Karpas-422 (cell line): Measurements from ENCODE around the gene MSRB1. TPM values are rescaled to one million over a fixed set of nuclear protein-coding genes. Genes with fewer than 3 reads are reported as not detected.

Source experiments
- DNase-seq: peaks from one replicate; pipeline ENCODE4 v3.0.0-alpha.2; 2015
- H2AFZ ChIP-seq: fragments of 200-600 bp; sonication (generic); 2 replicates; pipeline ENCODE4 v1.6.1; 2014; ENCODE audit warnings: antibody characterized with exemption, low read length, mixed read lengths
- H3K27ac ChIP-seq: fragments of 200-600 bp; sonication (generic); 2 replicates; pipeline ENCODE4 v1.5.1; 2014; ENCODE audit warnings: mild to moderate bottlenecking, low read length, moderate library complexity
- H3K27me3 ChIP-seq: fragments of 200-600 bp; sonication (generic); 2 replicates; pipeline ENCODE4 v1.6.1; 2014; ENCODE audit warnings: low read length, mixed read lengths
- H3K36me3 ChIP-seq: fragments of 200-600 bp; sonication (generic); 2 replicates; pipeline ENCODE4 v1.6.1; 2014; ENCODE audit warnings: low read length, mixed read lengths; ENCODE audit not compliant: insufficient read depth
- H3K4me1 ChIP-seq: fragments of 200-600 bp; sonication (generic); 2 replicates; pipeline ENCODE4 v1.6.1; 2014; ENCODE audit warnings: mild to moderate bottlenecking, low read length, mixed read lengths
- H3K4me2 ChIP-seq: fragments of 200-600 bp; sonication (generic); 2 replicates; pipeline ENCODE4 v1.6.1; 2014; ENCODE audit warnings: low read length, low read depth, mild to moderate bottlenecking; ENCODE audit not compliant: poor library complexity, severe bottlenecking
- H3K4me3 ChIP-seq: fragments of 200-600 bp; sonication (generic); 2 replicates; pipeline ENCODE4 v1.5.1; 2014; ENCODE audit warnings: mild to moderate bottlenecking, antibody characterized with exemption, low read length, mixed read lengths
- H3K79me2 ChIP-seq: fragments of 200-600 bp; sonication (generic); 2 replicates; pipeline ENCODE4 v1.6.1; 2014; ENCODE audit warnings: mild to moderate bottlenecking, low read length, mixed read lengths
- H3K9ac ChIP-seq: fragments of 200-600 bp; sonication (generic); 2 replicates; pipeline ENCODE4 v1.6.0; 2014; ENCODE audit warnings: low read length
- H3K9me2 ChIP-seq: fragments of 200-600 bp; sonication (generic), shearing (Covaris generic); replicated peaks from 2 replicates; pipeline ENCODE4 v1.6.0; 2014; ENCODE audit warnings: mild to moderate bottlenecking, low read length, moderate library complexity; ENCODE audit not compliant: insufficient read depth
- H3K9me3 ChIP-seq: fragments of 300-700, 200-600 bp; sonication (generic); 2 replicates; pipeline ENCODE4 v1.6.1; 2014; ENCODE audit warnings: low read length, mixed read lengths
- H4K20me1 ChIP-seq: fragments of 200-600 bp; sonication (generic); 2 replicates; pipeline ENCODE4 v1.6.1; 2014; ENCODE audit warnings: mild to moderate bottlenecking, antibody characterized with exemption, low read length, low read depth; ENCODE audit not compliant: insufficient read depth
- total RNA-seq: library from RNA; depleted of rRNA; stranded (reverse); fragments of >200 nt; shearing (Covaris generic); gene quantifications from 2 replicates; pipeline ENCODE4 v1.2.3, GENCODE V29; 2014; ENCODE audit warnings: low replicate concordance

The MSRB1 gene
- total RNA-seq, 1 experiment from 2014 or later: 4.8 TPM

DNA sequence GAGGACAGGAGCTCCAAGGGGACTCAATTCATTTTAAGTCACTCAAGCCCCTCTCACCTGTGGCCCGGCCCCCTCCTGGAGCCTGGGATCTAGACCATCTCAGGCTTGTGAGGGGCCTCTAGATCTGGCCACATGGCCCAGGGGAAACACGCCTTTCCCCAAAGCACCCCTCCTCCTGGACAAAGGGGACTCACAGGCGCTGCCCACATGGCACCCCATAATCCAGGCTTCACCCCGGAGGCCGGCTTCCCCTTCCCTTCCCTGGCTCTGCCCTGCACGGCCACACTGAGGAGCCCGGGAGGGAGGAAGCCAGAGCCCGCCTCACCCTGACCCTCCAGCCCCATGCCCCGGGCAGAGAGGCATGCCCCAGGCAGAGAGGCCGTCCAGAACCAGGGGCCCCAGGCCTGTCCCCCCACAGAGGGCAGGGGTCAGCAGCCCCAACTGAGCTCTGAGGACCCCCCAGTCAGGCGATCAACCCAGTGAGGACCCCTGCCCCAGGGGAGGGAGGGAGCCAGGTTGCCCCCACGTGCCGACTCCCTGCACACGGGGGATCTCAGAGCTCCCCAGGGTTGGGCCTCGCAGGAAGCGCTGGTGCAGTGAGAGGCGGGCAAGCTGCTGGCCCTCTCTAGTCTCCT is 35.7 kb downstream of the MSRB1 start:
- Histone ChIP-seq H3K27me3 (no peaks in the 10 kb centered on the region), H4K20me1 (no peaks in the 10 kb centered on the region)

GRCh38 chr16:1906846-1907165 is 36.2 kb downstream of the MSRB1 start:
- Histone ChIP-seq H3K9ac (no peak overlapping the region), H3K36me3 (no peaks in the 10 kb centered on the region), H3K4me2 (no peak overlapping the region), H3K27me3 (no peaks in the 10 kb centered on the region), H2AFZ (no peak overlapping the region), H3K9me3 (no peaks in the 10 kb centered on the region), H4K20me1 (no peaks in the 10 kb centered on the region), H3K79me2 (no peaks in the 10 kb centered on the region), H3K9me2 (no peaks in the 10 kb centered on the region), H3K4me3 (no peak overlapping the region), H3K27ac (no peak overlapping the region), H3K4me1 (no peaks in the 10 kb centered on the region)
- DNase-seq: no peak

More for the DNA sequence above, 35.7 kb downstream of the MSRB1 start:
- H3K36me3 ChIP-seq: no peaks in the 10 kb centered on the region
- no peak for DNase-seq
- H3K27ac ChIP-seq: no peak overlapping the region
- H3K9me2 ChIP-seq: no peaks in the 10 kb centered on the region
- H3K9me3 ChIP-seq: no peaks in the 10 kb centered on the region
- no peaks in the 10 kb centered on the region for H3K79me2 ChIP-seq
- no peak overlapping the region for H3K9ac ChIP-seq
- H2AFZ ChIP-seq: no peak overlapping the region
- H3K4me3 ChIP-seq: no peak overlapping the region
- H3K4me1 ChIP-seq: no peaks in the 10 kb centered on the region
- H3K4me2 ChIP-seq: no peak overlapping the region

- H3K36me3 ChIP-seq: no peaks in the 10 kb centered on the region
- H2AFZ ChIP-seq: no peak overlapping the region
- H3K9me2 ChIP-seq: no peaks in the 10 kb centered on the region
- no peak overlapping the region for H3K27ac ChIP-seq
- H3K4me2 ChIP-seq: no peak overlapping the region
- H4K20me1 ChIP-seq: no peaks in the 10 kb centered on the region
- H3K79me2 ChIP-seq: no peaks in the 10 kb centered on the region
- H3K9me3 ChIP-seq: no peaks in the 10 kb centered on the region
- H3K4me3 ChIP-seq: no peak overlapping the region
- no peak for DNase-seq
- H3K4me1 ChIP-seq: no peaks in the 10 kb centered on the region
- H3K9ac ChIP-seq: no peak overlapping the region
- H3K27me3 ChIP-seq: no peaks in the 10 kb centered on the region
These were observed 36.7 kb downstream of the MSRB1 start for GRCh38 chr16:1906055-1906845.

DNA sequence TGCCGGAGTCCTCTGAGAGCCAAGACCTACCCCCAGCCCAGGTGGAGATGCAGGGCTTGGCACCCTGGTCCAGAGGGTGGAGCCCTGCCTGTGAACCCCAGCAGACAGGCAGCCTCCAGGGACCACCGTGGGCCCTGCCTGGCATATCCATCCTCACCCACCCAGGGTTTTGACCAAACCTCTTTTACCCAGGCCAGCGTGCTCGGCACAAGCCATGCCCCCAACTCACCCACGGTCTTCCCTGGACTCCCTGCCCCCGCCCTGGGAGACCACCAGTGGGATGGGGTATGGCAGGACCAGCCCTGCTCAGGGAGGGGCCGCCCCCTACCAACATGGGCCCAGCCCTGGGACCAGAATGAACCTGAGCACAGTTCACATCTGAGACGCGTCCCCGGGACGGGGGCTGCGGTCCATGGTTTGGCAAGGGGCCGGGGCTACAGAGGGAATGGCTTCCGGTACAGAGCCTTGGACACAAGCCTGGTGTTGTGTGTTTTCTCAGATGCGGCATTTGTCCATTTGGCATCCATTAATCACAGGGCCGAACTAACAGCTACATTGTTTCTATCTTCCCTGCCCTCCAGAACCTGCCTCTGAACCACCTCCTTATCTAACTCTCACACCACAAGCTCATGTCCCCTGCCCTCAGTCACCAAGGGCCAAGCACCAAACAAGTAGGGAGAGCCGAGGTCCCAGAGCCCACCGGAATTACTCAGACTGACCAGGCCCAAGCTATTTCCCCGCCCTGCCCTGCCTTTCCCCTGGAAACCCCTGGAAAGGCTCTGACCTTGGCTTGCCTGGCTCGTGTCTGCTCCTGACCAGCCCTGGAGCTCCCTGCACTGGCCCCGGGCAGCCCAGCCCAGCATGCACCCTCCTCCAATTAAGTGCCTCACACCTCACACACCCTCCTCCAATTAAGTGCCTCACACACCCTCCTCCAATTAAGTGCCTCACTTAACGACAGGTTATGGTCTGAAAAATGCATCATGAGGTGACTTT is 38.9 kb downstream of the MSRB1 start:
- Histone ChIP-seq H4K20me1 (no peaks in the 10 kb centered on the region), H3K9ac (no peak overlapping the region), H3K4me3 (no peak overlapping the region), H3K27me3 (no peaks in the 10 kb centered on the region), H3K36me3 (no peaks in the 10 kb centered on the region), H3K79me2 (no peaks in the 10 kb centered on the region), H3K4me1 (no peaks in the 10 kb centered on the region), H3K9me2 (no peaks in the 10 kb centered on the region), H2AFZ (no peak overlapping the region), H3K4me2 (no peak overlapping the region), H3K9me3 (no peaks in the 10 kb centered on the region), H3K27ac (no peak overlapping the region)
- no peak for DNase-seq

DNA sequence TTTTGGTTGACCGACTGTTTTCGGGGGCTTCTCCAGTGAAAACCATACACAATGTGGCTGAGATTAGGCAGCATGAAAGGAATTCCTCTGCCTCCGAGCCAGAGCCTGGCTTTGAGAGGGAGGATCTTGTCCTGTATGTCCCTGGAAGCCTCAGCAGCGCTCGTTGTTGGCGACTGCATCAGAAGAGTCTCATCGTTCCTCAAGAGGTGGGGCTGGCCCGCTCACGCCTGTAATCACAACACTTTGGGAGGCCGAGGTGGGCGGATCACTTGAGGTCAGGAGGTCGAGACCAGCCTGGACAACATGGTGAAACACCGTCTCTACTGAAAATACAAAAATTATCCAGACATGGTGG is 39.8 kb downstream of the MSRB1 start:
- no peak overlapping the region for H3K9ac ChIP-seq
- no peak overlapping the region for H3K4me2 ChIP-seq
- no peaks in the 10 kb centered on the region for H3K36me3 ChIP-seq
- no peaks in the 10 kb centered on the region for H3K9me2 ChIP-seq
- DNase-seq: no peak
- H3K27ac ChIP-seq: no peak overlapping the region
- H3K9me3 ChIP-seq: no peaks in the 10 kb centered on the region
- H3K4me1 ChIP-seq: no peaks in the 10 kb centered on the region
- H2AFZ ChIP-seq: no peak overlapping the region
- no peak overlapping the region for H3K4me3 ChIP-seq
- no peaks in the 10 kb centered on the region for H3K27me3 ChIP-seq
- no peaks in the 10 kb centered on the region for H3K79me2 ChIP-seq
- no peaks in the 10 kb centered on the region for H4K20me1 ChIP-seq

DNA sequence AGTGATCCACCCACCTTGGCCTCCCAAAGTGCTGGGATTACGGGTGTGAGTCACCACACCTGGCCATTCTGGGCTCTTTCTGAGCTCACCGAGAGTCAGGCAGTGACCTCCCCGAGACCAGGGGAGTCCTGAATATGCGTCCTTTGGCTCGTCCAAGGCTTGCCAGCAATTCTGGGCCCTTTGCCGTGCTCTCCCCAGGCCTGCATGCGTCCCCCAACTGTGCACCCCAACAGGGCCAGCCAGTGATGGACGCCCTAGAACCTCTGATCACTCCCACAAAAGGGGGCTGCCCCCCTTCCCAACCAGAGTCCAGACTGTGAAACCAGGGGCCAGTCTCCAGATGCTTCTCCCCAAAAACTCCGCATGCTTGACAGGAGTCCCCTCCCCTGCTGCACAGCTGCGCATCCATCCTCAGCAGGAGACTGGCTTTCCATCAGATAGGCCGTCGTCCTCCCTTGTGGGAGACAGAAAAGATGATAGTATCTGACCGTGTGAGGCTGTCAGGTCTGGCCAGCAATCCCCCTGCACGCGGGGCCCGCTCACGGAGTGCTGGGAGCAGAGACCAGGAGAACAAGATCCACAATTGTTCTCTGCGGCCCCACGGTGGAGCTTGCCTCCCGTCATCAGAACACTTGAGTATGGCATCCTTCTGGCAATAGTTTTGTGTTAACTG is 40.3 kb downstream of the MSRB1 start:
- Histone ChIP-seq H3K9me3 (no peaks in the 10 kb centered on the region), H3K79me2 (no peaks in the 10 kb centered on the region), H3K4me3 (no peak overlapping the region), H3K9ac (no peak overlapping the region), H4K20me1 (no peaks in the 10 kb centered on the region), H3K4me1 (no peaks in the 10 kb centered on the region), H3K4me2 (no peak overlapping the region), H3K36me3 (no peaks in the 10 kb centered on the region), H3K27me3 (no peaks in the 10 kb centered on the region), H3K9me2 (no peaks in the 10 kb centered on the region), H3K27ac (no peak overlapping the region), H2AFZ (no peak overlapping the region)
- DNase-seq: no peak

DNA sequence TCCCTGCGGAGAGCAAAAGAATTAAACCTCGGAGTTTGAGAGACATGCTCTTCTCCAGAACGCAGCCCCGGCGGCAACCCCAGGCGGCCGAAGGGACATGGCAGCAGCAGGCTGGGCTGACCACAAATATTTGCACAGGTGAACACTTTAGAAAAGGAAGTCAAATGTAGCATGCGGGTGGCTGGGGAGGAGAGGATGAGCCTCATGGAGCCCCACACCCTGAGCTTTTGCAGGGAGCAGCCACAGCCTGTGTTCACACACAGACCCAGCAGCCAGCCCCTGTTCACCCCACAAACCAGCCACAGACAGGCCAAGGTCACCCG is 42.6 kb downstream of the MSRB1 start:
- no peaks in the 10 kb centered on the region for H3K27me3 ChIP-seq
- H3K9me2 ChIP-seq: no peaks in the 10 kb centered on the region
- no peaks in the 10 kb centered on the region for H4K20me1 ChIP-seq
- no peaks in the 10 kb centered on the region for H3K9me3 ChIP-seq
- H3K4me1 ChIP-seq: no peaks in the 10 kb centered on the region
- no peaks in the 10 kb centered on the region for H3K79me2 ChIP-seq
- no peak overlapping the region for H2AFZ ChIP-seq
- no peak overlapping the region for H3K4me3 ChIP-seq
- no peak overlapping the region for H3K9ac ChIP-seq
- no peak overlapping the region for H3K27ac ChIP-seq
- H3K36me3 ChIP-seq: no peaks in the 10 kb centered on the region
- H3K4me2 ChIP-seq: no peak overlapping the region
- DNase-seq: no peak
